WERI-Rb-1 (cell line): Measurements from ENCODE around the gene PLCH1.

Experiments
- DNase-seq: peaks from one replicate; pipeline ENCODE4 v3.0.0-alpha.2; 2020
- H3K27ac ChIP-seq: fragments of 250-450 bp; sonication (Bioruptor Pico); 2 replicates; pipeline ENCODE4 v1.5.1; 2020; ENCODE audit warnings: mild to moderate bottlenecking, moderate library complexity
- H3K27me3 ChIP-seq: fragments of 250-450 bp; sonication (Bioruptor Pico); 2 replicates; pipeline ENCODE4 v1.5.1; 2021; ENCODE audit warnings: mild to moderate bottlenecking, low read depth, moderate library complexity; ENCODE audit not compliant: insufficient read depth, severe bottlenecking
- H3K36me3 ChIP-seq: fragments of 250-450 bp; sonication (Bioruptor Pico); 2 replicates; pipeline ENCODE4 v1.5.1; 2020; ENCODE audit warnings: mild to moderate bottlenecking, moderate library complexity
- H3K4me3 ChIP-seq: 2 replicates; pipeline ENCODE4 v1.5.1; 2011; ENCODE audit warnings: low read depth, mild to moderate bottlenecking, control low read depth, low read length
- H3K9me3 ChIP-seq: fragments of 250-450 bp; sonication (Bioruptor Pico); 2 replicates; pipeline ENCODE4 v1.5.1; 2021; ENCODE audit warnings: mild to moderate bottlenecking, moderate library complexity; ENCODE audit not compliant: severe bottlenecking
- TF ChIP-seq, protein P1 (sequence below): IDR thresholded peaks from 2 replicates; pipeline ENCODE4 v1.5.1; 2011; ENCODE audit warnings: low read depth, mild to moderate bottlenecking, control low read depth, inconsistent platforms, low read length

Gene PLCH1

DNA sequence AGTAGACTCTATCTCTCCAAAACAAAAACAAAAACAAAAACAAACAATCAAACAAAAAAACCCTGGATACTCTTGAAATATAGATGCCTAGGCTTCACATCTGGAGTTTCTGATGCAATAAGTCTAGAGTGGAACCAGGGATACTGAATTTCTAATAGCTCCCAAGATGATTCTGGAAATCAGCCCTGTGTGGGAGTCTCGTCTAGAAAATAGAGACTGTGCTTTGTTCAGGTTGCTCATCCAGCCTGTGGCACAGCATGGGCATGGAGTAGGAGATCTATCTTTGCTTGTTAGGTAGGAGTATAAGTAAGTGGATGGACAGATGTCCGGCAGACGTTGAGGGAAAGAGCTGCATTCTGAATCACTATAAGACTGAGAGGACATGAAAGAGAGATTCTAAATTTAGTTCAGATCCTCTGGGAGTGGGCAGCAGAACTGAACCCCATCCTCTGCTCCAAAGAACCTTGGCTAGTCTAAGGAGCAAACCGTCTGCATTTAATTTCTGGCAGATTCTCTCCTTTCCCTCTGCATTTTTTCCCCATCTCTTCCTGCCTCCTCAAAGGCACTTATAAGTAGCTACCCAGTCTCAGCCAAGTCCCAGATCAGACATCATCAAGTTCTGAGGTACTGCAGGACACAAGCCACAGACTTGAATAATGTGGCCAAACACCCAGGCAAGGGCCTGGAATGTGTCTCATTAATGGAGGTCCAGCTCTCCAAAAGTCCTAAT, 358.8 kb downstream of the PLCH1 start:
- Histone ChIP-seq H3K27ac (no peak overlapping the region), H3K4me3 (no peak overlapping the region), H3K36me3 (no peaks in the 10 kb centered on the region), H3K9me3 (no peaks in the 10 kb centered on the region), H3K27me3 (no peaks in the 10 kb centered on the region)
- no peak for DNase-seq
- TF ChIP-seq, protein P1, sequence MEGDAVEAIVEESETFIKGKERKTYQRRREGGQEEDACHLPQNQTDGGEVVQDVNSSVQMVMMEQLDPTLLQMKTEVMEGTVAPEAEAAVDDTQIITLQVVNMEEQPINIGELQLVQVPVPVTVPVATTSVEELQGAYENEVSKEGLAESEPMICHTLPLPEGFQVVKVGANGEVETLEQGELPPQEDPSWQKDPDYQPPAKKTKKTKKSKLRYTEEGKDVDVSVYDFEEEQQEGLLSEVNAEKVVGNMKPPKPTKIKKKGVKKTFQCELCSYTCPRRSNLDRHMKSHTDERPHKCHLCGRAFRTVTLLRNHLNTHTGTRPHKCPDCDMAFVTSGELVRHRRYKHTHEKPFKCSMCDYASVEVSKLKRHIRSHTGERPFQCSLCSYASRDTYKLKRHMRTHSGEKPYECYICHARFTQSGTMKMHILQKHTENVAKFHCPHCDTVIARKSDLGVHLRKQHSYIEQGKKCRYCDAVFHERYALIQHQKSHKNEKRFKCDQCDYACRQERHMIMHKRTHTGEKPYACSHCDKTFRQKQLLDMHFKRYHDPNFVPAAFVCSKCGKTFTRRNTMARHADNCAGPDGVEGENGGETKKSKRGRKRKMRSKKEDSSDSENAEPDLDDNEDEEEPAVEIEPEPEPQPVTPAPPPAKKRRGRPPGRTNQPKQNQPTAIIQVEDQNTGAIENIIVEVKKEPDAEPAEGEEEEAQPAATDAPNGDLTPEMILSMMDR = no peak

DNA sequence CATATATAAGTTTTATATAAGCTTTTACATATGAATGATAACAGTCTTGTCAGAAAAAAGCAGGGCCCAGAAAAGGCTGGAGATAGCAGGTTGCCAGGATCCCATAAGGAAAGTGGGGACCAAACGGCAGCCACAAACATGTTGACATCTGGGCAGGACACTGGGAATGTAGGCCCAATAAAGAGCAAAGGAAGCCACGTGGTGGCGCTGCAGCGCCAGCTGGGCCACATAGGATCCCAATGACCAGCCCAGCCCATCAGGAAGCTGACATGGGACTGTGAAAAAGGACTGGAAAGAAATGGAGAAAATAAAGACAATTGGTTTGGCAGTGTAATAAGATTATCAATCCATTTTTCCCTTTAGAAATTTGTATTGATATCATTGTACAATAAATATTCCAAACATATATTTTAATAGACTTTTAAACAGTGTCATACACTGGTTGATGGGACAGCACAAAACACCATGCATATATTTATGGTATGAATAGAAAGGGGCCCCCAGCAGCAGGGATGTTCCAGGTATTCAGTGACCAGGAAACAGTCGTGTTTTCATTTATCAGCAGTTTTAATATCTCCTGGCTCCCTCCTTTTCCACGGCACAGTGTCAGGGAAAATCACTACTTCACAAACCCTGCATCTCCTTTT, 362.4 kb downstream of the PLCH1 start:
- TF ChIP-seq, protein P1 = peak; percentile 92
- Histone ChIP-seq H3K27me3 (no peaks in the 10 kb centered on the region), H3K9me3 (no peaks in the 10 kb centered on the region), H3K36me3 (no peaks in the 10 kb centered on the region), H3K4me3 (no peak overlapping the region), H3K27ac (no peak overlapping the region)
- peak; percentile 78 for DNase-seq

DNA sequence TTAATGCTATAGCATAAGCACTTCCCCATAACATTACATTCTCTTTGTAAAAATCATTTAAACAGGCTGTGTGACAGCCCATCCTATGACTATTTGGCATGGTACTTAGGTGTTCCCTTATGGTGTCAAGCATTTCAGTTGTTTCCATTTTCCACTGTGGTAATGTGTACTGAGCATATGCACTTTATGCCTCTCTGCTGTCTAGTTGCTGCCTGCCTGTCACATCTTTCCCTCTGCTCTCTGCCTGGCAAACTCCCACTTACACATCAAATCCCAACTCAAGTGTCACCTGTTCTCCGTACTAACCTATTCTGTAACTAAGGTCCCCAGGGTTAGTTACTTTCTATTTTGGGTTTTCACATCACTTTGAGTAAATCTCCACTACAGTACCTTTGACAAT, 367.0 kb downstream of the PLCH1 start:
- no peak for DNase-seq
- no peaks in the 10 kb centered on the region for H3K9me3 ChIP-seq
- TF ChIP-seq, protein P1 = no peak
- H3K27ac ChIP-seq = no peak overlapping the region
- H3K36me3 ChIP-seq = no peaks in the 10 kb centered on the region
- no peak overlapping the region for H3K4me3 ChIP-seq
- no peaks in the 10 kb centered on the region for H3K27me3 ChIP-seq

DNA sequence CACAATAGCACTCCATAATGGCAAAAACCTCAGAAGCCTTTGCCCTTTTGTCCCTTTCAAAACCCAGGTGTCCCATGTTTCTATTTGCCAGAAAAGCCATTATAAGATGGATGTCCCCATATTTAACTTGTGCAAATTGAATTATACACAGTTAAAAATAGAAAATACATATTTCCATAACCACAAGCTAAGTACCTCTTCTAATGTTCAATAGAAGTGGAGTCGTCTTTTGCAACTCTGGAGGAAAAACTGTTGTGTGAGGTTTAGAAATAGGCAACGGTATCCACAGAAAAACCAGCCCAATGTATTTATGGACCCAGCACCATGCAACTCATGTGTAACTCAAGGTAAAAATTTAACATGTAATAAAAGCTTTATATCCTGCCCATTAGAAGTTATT, 367.8 kb downstream of the PLCH1 start:
- no peaks in the 10 kb centered on the region for H3K36me3 ChIP-seq
- no peak for DNase-seq
- H3K4me3 ChIP-seq = no peak overlapping the region
- no peaks in the 10 kb centered on the region for H3K9me3 ChIP-seq
- TF ChIP-seq, protein P1 = no peak
- H3K27ac ChIP-seq = no peak overlapping the region
- H3K27me3 ChIP-seq = no peaks in the 10 kb centered on the region

DNA sequence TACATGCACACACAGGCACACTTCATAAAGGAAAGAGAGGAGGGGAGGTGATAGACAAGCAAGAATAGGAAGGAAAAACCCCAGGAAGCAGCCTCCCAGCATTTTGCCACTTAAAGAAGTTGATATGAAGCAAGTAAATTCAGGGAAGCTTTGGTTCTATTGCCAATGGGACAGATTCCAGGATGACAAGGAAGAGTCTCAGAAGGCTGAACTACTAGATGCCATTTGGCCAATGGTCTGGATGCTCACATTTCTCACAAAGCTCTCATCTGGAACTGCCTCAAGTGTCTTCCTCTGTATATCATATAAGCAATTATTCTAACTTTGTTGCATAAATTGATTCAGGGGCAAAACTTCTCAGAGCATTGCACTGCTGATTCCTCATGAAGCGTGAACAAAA, 372.6 kb downstream of the PLCH1 start:
- H3K4me3 ChIP-seq = no peak overlapping the region

More for the DNA sequence above, 372.6 kb downstream of the PLCH1 start:
- Histone ChIP-seq H3K27me3 (no peaks in the 10 kb centered on the region), H3K9me3 (no peaks in the 10 kb centered on the region), H3K27ac (no peak overlapping the region), H3K36me3 (no peaks in the 10 kb centered on the region)
- no peak for DNase-seq
- TF ChIP-seq, protein P1 = no peak
